T-helper 22 cell (primary cell): ENCODE data around the gene CCDC121.
"Not testable (repeated sequence)": the region's sequence is repeated elsewhere in the genome, so short reads cannot be mapped to it uniquely, and the experiment has no call there.

Experiments
- DNase-seq: peaks from one replicate; pipeline ENCODE4 v3.0.0-alpha.2; 2020; ENCODE audit warnings: low read depth

CCDC121 gene

DNA sequence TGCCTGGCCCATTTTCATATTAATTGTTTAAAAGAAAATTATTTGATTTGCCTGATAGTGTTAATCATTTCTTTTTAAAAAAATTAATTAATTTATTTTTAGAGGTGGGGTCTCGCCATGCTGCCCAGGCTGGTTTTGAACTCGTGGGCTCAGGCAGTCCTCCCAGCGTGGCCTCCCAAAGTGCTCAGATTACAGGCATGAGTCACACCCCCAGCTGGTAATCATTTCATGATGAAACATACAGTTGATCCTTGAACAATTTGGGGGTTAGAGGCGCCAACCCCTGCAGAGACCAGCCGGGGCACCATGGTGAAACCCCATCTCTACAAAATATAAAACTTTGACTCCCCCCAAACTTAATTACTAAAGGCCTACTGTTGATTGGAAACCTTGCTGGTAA lies 8.0 kb upstream of the CCDC121 start:
- no peak for DNase-seq

DNA sequence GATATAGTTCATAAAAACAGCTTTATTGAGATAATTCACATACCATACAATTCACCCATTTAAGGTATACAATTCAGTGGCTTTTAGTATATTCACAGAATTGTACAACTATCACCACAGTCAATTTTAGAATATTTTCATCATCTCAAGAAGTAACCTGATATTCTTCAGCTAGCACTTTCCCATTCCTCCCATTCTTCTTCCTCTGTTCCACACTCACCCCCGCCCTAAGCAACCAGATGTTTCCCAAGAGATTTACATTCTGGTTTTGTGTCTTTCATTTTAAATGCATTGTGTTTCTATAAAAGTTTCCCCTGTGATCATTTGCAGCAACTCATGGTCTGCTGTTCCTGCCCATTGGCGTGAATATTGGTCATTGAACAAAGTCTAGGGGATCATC lies 5.5 kb upstream of the CCDC121 start:
- no peak for DNase-seq

DNA sequence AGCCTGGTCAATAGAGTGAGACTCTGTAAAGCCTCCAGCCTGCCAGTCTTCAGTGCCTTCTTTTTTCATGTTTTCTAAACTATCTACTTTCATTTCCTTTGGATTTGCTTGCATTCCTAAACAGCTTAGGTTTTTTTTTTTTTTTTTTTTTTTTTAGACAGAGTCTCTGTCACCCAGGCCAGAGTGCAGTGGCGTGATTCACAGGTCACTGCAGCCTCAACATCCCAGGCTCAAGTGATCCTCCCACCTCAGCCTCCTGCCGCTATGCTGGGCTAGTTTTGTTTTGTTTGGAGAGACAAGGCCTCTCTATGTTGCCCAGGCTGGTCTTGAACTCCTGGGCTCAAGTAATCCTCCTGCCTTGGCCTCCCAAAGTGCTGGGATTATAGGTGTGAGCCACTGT lies 1.4 kb upstream of the CCDC121 start:
- DNase-seq = not testable (repeated sequence)

DNA sequence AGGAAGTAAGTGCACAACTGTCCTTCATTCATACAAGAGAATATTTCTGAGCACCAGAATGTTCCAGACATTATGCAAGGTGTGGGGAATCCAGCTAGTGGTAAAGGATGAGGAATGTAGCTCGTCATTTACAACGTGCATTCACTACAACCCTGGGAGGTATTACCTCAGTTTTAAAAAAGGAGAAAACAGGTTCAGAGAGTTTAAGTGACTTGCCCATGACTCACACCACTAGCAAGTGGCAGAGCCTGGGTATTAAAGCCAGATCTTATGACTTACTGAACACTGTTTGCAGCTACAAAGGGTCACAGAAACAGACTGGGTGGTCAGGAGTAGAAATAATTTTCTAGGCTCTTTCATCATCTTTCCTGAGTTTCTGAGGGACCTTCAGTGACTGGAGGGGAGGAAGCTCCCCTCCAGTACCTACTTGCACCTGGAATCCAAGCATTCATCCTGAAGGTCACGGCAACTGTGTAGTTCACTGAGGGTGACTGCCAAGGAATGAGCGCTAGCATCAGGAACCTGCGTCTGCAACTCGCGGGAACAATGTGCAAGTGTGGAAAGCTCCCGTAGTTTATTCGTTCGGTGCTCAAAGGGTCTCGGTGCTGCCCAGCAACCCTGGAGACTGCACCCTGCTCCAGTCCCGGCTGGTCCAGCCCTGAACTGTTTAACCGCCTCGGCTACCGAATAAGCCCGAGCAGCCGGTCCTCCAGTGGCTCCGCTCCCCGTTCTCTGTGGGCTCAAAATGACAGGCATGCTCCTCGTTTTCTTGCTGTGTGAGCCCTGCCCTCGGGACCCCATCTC lies 647 bp downstream of the CCDC121 start:
- DNase-seq = no peak

DNA sequence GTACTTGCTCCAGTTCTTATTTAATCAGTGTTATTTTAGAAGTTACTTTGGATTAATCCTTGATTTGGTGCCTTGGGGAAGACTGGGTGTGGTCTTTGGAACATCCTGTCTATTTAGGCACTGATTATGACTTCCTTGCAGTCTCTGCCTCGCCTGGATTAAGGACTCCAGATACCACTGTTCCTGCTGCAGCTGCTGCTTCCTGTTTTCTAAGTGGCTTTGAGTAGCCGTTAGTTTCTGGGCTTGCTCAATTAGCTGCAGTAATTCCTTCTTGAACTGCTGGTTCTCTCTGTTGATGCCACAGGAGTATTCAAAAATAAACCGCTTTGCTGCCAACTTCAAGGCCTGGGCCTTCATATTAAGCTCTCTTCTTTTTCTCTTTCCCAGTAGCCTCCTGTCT lies 1.9 kb downstream of the CCDC121 start:
- DNase-seq = not testable (repeated sequence)

DNA sequence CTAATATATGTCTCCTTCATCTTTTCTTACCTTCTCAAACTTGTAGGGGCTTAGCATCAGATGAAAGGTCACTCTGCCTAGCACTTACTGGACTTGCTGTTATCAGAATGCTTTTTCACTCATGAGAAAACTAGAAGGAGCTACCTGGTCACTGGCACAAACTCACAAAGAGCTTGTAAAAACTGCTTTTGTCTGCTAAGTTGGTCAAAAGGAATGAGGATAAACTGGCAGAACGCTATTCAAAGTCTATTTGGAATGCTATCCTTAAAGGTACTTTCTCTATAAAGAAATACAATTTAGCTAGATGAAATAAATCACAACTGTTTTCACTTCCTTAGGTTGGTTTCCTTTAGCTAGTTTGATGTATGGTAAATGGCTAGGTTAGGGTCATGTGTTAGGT lies 2.5 kb downstream of the CCDC121 start:
- not testable (repeated sequence) for DNase-seq

DNA sequence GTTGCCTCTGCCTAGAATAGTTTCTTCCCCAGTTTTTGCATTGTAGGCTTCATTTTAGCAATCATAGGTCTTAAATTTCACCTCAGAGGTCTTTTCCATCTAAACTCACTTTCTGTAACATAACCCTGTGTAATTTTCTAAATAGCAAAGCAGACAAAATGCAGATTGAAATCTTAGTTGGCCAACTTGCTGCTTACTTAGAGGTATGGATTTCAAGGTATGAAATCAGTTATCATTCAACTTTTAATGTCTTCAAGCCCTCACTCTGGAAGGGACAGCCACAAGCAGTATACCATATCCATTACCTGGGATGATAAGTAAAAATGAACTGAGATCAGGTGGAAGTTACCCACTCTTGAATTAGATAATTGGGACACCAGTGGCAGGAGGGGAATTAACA lies 3.9 kb downstream of the CCDC121 start:
- no peak for DNase-seq

DNA sequence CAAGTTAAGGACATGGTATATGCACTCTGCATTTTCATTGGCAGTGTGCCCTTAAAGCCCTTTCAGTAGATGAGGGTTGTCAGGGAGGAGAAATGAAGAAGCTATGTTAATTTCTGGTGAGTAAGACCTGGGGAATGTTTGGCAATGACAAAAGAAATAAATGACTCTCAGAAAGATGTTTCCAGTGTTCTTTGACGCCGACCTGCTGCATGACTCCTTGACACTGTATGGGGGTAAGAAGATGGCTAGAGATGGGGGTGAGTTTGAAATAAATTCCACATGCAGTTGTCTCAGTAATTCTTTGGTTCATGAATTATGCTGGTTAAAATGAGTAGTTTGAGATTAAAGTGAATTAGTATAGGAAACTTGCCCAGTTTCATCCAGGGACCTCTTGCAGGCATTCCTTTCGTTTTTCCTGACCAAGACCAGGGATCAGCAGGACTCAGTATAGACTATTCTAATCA lies 5.9 kb downstream of the CCDC121 start:
- DNase-seq = no peak

DNA sequence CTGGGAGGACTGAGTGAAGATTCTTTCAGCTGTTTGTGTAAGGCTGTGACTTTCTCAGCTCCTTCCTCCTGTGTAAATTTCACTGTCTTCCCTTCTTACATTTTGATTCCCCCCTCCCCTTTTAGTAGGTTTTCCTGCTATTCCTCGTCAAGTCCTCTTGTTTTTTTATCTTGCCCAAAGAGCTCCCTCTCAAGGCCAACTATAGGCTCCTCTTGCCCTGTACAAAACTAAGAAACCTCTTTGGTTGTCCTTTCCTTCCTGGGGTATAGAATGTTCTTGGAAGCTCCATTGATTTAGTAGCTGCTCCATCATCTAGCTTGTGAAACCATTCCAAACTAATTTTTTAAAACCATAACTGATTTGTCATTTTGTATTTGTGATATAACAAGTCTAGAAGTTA lies 7.3 kb downstream of the CCDC121 start:
- DNase-seq = no peak

DNA sequence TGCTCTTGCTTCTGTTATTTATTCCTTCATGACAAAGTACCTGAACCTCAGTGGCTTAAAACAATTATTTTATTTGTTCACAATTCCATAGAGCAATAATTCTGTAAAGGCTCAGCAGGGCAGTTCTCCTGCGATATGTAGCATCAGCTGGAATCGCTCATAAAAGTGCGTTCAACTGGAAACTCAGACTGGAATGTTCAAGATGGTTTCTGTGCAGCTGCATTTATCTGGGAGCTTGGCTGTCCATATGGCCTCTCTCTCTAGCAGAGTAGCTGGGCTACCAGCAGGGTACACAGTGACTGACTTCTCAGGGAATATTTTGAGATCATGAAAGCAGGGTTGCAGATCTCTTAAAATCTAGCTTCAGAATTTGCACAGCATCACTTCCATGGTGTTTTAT lies 13.5 kb downstream of the CCDC121 start:
- no peak for DNase-seq

DNA sequence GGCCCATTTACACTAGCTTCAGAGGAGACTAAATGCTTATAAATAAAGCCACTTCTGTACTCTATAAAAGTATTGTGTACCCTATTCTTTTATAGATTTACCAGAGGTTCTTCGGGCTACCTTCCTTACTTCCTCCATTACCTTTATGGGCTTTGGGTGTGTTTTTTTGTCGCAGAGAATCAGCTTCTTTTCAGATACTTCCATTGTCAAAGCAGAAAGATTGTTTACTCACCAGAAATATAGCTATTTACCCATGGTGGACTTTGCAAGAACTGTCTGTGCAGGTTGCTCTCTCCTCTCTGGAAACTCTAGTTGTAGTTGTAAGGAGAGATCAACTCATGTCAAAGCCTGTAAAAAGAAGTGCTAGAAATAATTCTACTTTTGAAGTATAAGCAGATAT lies 14.8 kb downstream of the CCDC121 start:
- DNase-seq = no peak

DNA sequence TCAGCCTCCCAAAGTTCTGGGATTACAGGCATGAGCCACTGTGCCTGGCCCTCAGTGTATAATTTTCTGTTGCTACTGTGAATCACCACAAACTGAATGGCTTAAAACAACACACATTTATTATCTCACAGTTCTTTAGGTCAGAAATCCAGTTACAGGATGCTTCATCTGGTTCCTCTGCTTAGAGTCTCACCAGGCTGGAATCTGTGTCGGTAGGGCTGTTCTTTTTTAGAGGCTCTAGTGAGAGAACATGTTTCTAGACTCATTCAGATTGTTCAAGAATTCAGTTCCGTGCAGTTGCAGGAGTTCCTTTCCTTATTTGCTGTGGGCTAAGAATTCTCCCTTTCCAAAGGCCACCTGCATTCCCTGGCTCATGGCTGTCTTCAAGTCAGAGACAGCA lies 22.2 kb downstream of the CCDC121 start:
- DNase-seq = no peak

DNA sequence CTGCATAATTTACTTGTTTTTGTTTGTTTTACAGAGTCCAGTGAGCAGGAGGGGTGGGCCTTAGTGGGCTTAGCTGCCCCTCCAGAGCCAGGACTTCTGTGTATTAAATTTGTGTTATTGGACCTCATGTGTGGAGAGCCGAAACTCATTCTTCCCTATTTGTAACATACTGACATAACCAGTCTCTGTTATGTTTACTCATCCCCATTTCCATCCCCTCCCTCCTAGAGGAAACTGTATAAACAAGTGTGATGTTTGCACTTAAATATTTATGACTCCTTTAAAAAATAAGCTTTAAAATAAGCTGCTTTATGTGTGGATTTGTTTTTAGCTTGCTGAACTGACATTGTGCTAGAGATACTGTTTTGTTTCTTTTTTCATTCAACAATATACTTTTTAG lies 32.2 kb downstream of the CCDC121 start:
- DNase-seq = no peak

DNA sequence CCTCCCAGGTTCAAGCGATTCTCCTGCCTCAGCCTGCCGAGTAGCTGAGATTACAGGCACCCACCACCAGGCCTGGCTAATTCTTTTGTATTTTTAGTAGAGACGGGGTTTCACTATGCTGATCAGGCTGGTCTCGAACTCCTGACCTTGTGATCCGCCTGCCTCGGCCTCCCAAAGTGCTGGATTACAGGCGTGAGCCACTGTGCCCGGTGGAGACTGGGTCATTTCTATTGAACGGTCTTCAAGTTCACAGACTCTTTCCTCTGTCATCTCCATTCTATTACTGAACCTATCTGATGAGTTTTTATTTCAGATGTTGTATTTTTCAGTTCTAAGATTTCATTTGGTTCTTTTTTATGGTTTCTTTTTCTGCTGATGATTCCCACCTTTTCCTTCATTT lies 33.4 kb downstream of the CCDC121 start:
- not testable (repeated sequence) for DNase-seq

DNA sequence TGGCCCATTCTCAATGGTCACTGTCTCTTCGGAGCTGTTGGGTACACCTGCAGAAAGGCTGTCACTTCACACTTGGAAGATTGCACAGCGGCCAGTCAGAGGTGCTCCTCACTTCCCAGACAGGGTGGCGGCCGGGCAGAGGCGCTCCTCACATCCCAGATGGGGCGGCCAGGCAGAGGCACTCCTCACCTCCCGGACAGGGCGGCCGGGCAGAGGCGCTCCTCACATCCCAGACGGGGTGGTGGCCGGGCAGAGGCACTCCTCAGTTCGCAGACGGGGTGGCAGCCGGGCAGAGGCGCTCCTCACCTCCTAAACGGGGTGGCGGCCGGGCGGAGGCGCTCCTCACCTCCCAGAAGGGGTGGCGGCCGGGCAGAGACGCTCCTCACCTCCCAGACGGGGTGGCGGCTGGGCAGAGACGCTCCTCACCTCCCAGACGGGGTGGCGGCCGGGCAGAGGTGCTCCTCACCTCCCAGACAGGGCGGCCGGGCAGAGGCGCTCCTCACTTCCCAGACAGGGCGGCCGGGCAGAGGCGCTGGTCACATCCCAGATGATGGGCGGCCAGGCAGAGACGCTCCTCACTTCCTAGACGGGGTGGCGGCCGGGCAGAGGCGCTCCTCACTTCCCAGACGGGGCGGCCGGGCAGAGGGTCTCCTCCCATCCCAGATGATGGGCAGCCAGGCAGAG lies 34.6 kb downstream of the CCDC121 start:
- DNase-seq = not testable (repeated sequence)

DNA sequence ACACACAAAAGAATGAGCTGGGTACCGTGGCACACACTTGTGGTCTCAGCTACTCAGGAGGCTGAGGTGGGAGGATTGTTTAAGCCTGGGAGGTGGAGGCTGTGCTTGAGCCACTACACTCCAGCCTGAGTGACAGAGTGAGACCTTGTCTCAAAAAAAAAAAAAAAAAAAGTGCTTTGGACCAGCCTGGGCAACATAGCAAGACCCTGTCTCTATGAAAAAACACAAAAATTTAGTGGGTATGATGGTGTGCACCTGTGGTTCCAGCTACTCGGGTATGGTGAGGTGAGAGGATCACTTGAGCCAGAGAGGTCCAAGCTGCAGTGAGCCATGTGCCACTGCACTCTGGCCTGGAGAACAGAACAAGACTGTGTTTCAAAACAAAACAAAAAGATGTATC lies 35.6 kb downstream of the CCDC121 start:
- no peak for DNase-seq

DNA sequence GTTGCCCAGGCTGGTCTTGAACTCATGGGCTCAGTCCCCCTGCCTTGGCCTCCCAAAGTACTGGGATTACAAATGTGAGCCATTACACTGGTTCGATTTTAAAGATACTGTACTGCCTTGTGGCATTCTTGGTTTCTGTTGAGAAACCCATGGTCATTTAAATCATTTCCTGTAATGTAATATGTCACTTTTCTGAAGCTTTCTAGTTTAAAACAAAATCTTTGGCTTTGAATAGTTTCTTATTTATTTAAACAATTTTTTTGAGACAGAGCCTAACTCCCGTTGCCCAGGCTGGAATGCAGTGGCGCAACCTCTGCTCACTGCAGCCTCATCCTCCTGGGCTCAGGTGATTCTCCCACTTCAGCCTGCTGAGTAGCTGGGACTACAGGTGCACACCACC lies 37.1 kb downstream of the CCDC121 start:
- no peak for DNase-seq

DNA sequence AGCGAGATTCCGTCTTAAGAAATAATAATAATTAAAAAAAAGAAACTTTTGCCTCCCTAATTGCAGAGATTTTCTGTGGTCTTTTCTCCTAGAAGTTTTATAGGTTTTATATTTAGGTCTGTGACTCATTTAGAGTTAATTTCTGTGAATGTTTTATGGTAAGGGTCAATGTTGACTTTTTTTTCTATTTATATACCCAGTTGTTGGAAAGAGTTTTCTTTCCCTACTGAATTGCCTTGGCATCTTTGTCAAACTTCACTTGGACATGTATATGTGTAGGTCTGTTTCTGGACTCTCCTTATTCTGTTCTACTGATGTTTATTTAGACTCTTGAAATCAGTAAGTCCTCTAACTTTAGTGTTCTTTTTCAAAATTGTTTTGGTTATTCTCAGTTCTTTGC lies 40.5 kb downstream of the CCDC121 start:
- DNase-seq = no peak

DNA sequence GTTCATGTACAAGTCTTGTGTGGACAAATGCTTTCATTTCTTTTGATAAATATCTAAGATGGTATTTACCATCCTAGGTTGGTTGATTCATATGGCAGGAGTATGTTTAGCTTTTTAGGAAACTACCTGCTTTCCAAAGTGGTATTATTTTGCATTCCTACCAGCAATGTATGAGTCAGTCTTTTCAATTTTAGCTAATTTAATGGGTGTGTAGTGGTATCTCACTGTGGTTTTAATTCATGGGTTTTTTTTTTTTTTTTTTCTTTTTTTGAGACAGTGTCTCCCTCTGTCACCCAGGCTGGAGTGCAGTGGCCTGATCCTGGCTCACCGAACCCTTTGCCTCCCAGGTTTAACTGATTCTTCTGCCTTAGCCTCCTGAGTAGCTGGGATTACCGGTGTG lies 41.8 kb downstream of the CCDC121 start:
- no peak for DNase-seq

DNA sequence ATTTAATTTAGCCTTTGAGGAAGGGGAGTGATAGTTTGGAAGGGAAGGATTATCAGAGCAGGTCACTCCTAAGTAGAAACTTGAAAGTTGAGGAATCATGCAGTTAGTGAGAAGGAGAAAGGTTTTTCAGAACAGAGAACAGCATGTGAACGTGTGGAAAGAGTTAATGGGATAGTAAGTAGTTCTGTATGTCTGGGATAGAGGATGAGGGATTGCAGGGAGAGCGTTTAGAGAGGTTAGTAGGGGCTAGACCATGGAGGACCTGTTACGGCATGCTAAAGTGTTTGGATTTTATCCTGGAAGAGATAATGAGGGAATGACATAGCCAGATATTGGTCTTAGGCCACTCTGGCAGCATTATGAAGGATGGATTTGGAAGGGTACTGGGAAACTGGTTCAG lies 44.2 kb downstream of the CCDC121 start:
- no peak for DNase-seq

DNA sequence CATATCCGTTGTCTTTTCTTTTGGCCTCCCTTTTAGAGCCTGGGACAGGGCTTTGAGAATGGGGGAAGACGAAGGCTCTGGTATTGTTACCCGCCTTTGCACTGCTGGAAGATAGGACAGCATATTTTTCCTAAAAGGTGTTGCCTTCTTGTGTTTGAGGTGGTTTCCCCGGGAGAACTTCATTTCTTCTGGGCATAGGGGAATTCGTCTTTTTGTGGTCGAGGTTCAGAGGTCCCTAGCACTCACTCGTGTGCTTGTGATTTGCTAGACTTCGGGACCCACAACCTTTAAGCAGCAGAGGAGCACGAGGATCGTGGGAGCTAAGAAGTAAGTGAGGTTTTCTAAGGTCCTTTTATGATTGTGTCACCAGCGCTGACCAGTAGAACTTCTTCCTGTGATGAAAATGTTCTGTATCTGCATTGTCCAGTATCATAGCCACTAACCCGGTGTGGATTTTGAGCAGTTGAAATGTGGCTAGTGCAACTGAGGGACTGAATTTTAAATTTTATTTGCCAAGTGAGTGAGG lies 45.4 kb downstream of the CCDC121 start:
- no peak for DNase-seq

DNA sequence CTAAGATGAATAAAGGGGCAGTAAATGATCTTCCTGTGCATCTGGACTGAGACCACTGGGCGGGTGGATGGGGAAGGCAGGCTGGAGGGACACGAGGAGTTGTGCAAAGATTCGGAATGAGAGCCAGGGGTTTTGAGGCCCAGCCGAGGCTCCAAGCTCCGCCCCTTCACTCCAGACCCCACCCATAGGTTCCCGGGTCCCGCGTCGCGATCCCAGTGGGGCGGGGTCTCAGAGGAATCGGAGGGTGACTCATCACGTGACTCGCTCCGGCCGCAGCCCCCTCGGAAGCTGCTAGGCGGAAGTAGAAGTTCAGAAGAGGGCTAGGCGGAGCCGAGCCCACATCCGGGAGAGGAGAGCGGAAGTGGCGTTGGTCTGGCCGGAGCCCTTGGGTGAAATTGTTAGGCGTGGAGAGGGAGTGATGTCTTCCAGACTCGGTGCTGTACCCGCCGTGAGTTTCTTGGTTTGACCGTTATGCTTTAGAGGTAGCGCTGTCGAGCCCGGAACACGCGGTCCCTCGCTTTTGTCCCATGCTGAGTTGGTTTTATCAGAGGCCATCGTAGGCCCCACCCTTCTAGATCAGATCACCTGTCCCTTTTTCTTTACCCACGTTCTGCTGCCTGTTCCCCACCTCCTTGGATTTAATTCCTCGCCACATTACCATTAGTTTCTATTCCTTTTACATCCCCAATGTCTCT lies 46.0 kb downstream of the CCDC121 start, which contains the start of gene ZNF512:
TSS of gene ZNF512 (plus strand) at position 348 of the 695 bp plus-strand sequence. CDS start at position 419, 71 bp downstream.
- DNase-seq = peak; percentile 63
